NB4 (cell line): ENCODE results near the gene FYCO1.

Experiments used
- DNase-seq: peaks from one replicate; pipeline ENCODE4 v3.0.0; 2010; ENCODE audit warnings: low read depth
- H3K4me3 ChIP-seq: one replicate; pipeline ENCODE4 v1.5.1; 2011; ENCODE audit warnings: mild to moderate bottlenecking, low read depth, low read length, moderate library complexity
- CTCF ChIP-seq: IDR thresholded peaks from one replicate; pipeline ENCODE4 v1.5.1; 2012; ENCODE audit warnings: low read depth, low read length
- MAX ChIP-seq: IDR thresholded peaks from 2 replicates; pipeline ENCODE4 v1.6.1; 2011; ENCODE audit warnings: low read depth, low read length
- MYC ChIP-seq: IDR thresholded peaks from 2 replicates; pipeline ENCODE4 v1.6.1; 2011; ENCODE audit warnings: low read depth, low read length
- POLR2A ChIP-seq: IDR thresholded peaks from 2 replicates; pipeline ENCODE4 v1.6.1; 2011; ENCODE audit warnings: mild to moderate bottlenecking; ENCODE audit not compliant: insufficient read length; ENCODE audit errors: extremely low read depth

Gene FYCO1

GRCh38 chr3:45909542-45909941 is 86.1 kb downstream of the FYCO1 start:
- TF ChIP-seq MYC (no peak), MAX (no peak), POLR2A (no peak), CTCF (no peak)
- peak; percentile 18 for DNase-seq
- H3K4me3 ChIP-seq, result no peak overlapping the region

- no peak overlapping the region for H3K4me3 ChIP-seq
- DNase-seq, result no peak
- no peak for TF ChIP-seq POLR2A
- no peak for TF ChIP-seq MYC
- no peak for TF ChIP-seq CTCF
- no peak for TF ChIP-seq MAX
Measured at GRCh38 chr3:45908761-45909160, 86.9 kb downstream of the FYCO1 start.

GRCh38 chr3:45907769-45908705 is 87.6 kb downstream of the FYCO1 start:
- TF ChIP-seq MAX (no peak), CTCF (no peak), POLR2A (no peak), MYC (no peak)
- no peak for DNase-seq
- H3K4me3 ChIP-seq, result no peak overlapping the region

GRCh38 chr3:45906681-45907407 is 88.8 kb downstream of the FYCO1 start:
- H3K4me3 ChIP-seq, result no peak overlapping the region
- TF ChIP-seq POLR2A, result no peak
- TF ChIP-seq CTCF, result peak; percentile 23
- peak; percentile 12 for DNase-seq

GRCh38 chr3:45905755-45906154 is 89.9 kb downstream of the FYCO1 start:
- no peak for DNase-seq
- TF ChIP-seq CTCF (no peak), MYC (no peak), POLR2A (no peak), MAX (no peak)
- no peak overlapping the region for H3K4me3 ChIP-seq

- H3K4me3 ChIP-seq, result no peak overlapping the region
- TF ChIP-seq MAX (no peak), POLR2A (no peak), MYC (no peak), CTCF (no peak)
- no peak for DNase-seq
Measured at GRCh38 chr3:45904931-45905330, 90.7 kb downstream of the FYCO1 start.
